ENCODE measurements around the gene ACSL5.

DNA sequence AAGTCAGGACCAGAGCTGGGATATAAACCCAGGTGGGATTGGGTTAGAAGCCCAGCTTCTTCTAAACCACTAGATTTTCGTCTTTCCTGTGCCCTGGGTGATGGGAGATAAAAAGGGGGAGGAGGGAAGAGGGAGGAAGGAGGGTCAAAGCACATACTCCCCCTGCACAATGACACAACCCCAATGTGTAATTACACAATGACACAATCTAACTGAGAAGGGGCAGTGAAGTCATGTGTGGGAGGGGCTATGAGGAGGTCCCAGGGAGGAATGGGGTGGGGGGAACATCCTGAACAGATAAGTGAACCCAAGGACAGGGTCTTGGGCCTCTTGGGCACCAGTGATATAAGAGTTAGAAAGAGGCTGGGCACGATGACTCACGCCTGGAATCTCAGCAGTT is 46.2 kb upstream of the ACSL5 start:
- TF ChIP-seq, protein P1, sequence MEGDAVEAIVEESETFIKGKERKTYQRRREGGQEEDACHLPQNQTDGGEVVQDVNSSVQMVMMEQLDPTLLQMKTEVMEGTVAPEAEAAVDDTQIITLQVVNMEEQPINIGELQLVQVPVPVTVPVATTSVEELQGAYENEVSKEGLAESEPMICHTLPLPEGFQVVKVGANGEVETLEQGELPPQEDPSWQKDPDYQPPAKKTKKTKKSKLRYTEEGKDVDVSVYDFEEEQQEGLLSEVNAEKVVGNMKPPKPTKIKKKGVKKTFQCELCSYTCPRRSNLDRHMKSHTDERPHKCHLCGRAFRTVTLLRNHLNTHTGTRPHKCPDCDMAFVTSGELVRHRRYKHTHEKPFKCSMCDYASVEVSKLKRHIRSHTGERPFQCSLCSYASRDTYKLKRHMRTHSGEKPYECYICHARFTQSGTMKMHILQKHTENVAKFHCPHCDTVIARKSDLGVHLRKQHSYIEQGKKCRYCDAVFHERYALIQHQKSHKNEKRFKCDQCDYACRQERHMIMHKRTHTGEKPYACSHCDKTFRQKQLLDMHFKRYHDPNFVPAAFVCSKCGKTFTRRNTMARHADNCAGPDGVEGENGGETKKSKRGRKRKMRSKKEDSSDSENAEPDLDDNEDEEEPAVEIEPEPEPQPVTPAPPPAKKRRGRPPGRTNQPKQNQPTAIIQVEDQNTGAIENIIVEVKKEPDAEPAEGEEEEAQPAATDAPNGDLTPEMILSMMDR (IDR thresholded peaks at IDR 0.05; ENCODE audit: insufficient read depth, low read depth, low read length): no peak
- TF ChIP-seq EZH2 (IDR thresholded peaks at IDR 0.05; ENCODE audit: insufficient read depth, low read length): no peak

All from astrocyte (in vitro differentiated cells and primary cell).